Lower leg skin (tissue), 3 donors: ENCODE measurements around the gene PABPC1L.

Experiments used
- CTCF ChIP-seq, 3 donors: fragments of 450-650 bp; IDR thresholded peaks; one replicate each; pipeline ENCODE4 v1.5.1; 2016; ENCODE audit warnings: antibody characterized with exemption in 3 of 3, mild to moderate bottlenecking in 3 of 3, moderate library complexity in 2 of 3
- POLR2A ChIP-seq, 2 donors: fragments of 450-650 bp; IDR thresholded peaks; one replicate each; pipeline ENCODE4 v1.6.1; 2016 to 2017; ENCODE audit warnings: antibody characterized with exemption in 2 of 2, mild to moderate bottlenecking in 1 of 2, moderate library complexity in 1 of 2

- TF ChIP-seq CTCF (IDR thresholded peaks at IDR 0.05), result no peak
- no peak for TF ChIP-seq POLR2A (IDR thresholded peaks at IDR 0.05)
These were observed 49.8 kb downstream of the PABPC1L start for GRCh38 chr20:44959638-44960102.
